ENCODE data around the gene SEC31A. TPM values are rescaled to one million over a fixed set of nuclear protein-coding genes. Genes with fewer than 3 reads are reported as not detected.

Gene SEC31A
- total RNA-seq, 1 donor from 2014 or later: 308 TPM

DNA sequence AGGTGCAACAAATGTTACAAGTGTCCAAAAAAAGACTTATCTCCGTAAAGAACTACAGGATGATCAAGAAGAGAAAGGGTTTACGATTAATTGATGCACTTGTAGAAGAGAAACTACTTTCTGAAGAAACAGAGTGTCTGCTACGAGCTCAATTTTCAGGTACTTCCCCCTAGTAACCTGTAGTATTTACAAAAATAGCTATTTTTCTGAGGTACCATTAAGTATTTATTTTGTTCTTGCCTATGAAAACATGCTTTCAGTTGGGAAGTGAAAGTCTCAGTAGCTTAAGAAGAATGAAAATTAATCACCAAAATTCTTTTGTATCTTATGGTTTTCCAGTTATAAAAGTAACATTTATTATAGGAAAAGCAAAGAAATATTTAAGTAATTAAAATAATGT lies 15.5 kb upstream of the SEC31A start:
- Mint-ChIP-seq H3K9me3 (no peaks in the 10 kb centered on the region), H3K36me3 (peaks cover 8% of the 10 kb centered on the region), H3K4me3 (no peak overlapping the region), H3K27ac (no peak overlapping the region), H3K4me1 (peaks cover 4% of the 10 kb centered on the region), H3K27me3 (ENCODE audit: low read depth) (no peaks in the 10 kb centered on the region)
- TF ChIP-seq, protein P1, sequence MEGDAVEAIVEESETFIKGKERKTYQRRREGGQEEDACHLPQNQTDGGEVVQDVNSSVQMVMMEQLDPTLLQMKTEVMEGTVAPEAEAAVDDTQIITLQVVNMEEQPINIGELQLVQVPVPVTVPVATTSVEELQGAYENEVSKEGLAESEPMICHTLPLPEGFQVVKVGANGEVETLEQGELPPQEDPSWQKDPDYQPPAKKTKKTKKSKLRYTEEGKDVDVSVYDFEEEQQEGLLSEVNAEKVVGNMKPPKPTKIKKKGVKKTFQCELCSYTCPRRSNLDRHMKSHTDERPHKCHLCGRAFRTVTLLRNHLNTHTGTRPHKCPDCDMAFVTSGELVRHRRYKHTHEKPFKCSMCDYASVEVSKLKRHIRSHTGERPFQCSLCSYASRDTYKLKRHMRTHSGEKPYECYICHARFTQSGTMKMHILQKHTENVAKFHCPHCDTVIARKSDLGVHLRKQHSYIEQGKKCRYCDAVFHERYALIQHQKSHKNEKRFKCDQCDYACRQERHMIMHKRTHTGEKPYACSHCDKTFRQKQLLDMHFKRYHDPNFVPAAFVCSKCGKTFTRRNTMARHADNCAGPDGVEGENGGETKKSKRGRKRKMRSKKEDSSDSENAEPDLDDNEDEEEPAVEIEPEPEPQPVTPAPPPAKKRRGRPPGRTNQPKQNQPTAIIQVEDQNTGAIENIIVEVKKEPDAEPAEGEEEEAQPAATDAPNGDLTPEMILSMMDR (IDR thresholded peaks at IDR 0.05; ENCODE audit: unreplicated experiment): no peak
- DNase-seq (ENCODE audit: low spot score in 2 of 2, unreplicated experiment in 2 of 2): no peak

DNA sequence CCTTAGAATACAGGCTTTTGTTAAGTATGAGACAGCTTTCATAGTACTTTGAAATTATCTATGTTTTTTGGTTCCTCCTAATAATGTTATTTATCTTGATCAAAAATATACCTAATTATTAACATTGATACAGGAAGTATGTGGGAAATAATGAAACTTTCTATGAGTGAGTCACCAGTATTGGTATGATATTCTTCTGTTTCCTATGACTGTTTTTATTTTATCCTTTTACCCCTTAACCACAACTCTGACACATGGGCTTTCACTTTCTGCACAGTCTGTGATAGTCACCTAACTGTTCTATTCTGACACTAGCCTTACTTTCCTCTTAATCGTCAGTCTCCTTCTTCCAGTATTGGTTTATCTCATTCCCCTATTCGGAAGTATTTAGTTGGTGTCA lies 14.3 kb upstream of the SEC31A start:
- Mint-ChIP-seq H3K4me3 (no peak overlapping the region), H3K4me1 (peaks cover 4% of the 10 kb centered on the region)

DNA sequence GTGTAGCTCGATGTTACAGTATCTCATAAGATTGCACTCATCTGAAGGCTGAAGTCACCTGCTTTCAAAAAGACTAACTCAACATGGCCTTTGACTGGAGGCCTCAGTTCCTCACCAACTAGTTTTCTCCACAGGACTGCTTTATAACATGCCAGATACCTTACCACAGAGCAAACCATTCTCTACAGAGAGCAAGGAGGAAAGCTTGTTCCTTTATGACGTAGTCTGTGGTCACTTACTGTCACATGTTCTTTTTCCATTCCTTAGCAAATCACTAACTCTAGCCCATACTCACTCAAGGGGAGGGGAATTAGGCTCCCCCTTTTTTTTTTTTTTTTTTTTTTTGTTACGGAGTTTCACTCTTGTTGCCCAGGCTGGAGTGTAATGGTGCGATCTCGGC lies 12.8 kb upstream of the SEC31A start:
- TF ChIP-seq, protein P1 (IDR thresholded peaks at IDR 0.05; ENCODE audit: unreplicated experiment): no peak
- Mint-ChIP-seq H3K4me1 (peaks cover 4% of the 10 kb centered on the region), H3K27ac (no peak overlapping the region), H3K27me3 (ENCODE audit: low read depth) (no peaks in the 10 kb centered on the region), H3K9me3 (no peaks in the 10 kb centered on the region), H3K36me3 (no peaks in the 10 kb centered on the region), H3K4me3 (no peak overlapping the region)
- DNase-seq (ENCODE audit: low spot score in 2 of 2, unreplicated experiment in 2 of 2): no peak

More for the DNA sequence above, 14.3 kb upstream of the SEC31A start:
- Mint-ChIP-seq H3K9me3 (no peaks in the 10 kb centered on the region), H3K27me3 (ENCODE audit: low read depth) (no peaks in the 10 kb centered on the region), H3K27ac (no peak overlapping the region), H3K36me3 (peaks cover 2% of the 10 kb centered on the region)
- DNase-seq (ENCODE audit: low spot score in 2 of 2, unreplicated experiment in 2 of 2): no peak
- TF ChIP-seq, protein P1 (IDR thresholded peaks at IDR 0.05; ENCODE audit: unreplicated experiment): no peak

DNA sequence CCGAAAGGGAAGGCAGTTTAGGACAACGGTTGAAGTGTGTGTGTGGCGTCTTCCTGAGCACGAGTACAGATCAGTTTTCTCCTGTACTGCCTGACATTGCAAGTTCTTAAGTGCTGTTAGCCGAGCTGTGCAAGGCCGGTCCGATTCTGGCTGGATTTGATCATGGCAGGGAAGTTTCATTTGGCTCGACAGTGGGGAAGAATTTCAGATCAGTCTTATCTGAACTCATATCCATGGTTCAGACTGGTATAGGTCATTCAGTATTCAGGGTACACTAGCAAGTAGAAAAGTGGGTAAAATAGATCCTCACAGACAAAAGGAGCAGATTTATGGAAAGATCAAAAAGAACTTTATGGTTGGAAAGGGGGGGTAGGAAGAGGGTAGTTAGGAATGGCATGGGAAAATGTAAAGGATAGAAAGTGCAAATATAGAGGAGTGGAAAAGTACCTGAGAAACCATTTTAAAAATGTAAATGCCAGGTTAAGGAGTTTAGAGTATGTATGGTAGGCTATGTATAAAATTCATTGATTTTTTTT lies 10.3 kb upstream of the SEC31A start:
- Mint-ChIP-seq H3K27me3 (ENCODE audit: low read depth) (no peaks in the 10 kb centered on the region), H3K4me1 (peaks cover 12% of the 10 kb centered on the region), H3K27ac (no peak overlapping the region), H3K9me3 (no peaks in the 10 kb centered on the region), H3K36me3 (peaks cover 5% of the 10 kb centered on the region), H3K4me3 (no peak overlapping the region)
- TF ChIP-seq, protein P1 (IDR thresholded peaks at IDR 0.05; ENCODE audit: unreplicated experiment): no peak
- DNase-seq (ENCODE audit: low spot score in 2 of 2, unreplicated experiment in 2 of 2): no peak

DNA sequence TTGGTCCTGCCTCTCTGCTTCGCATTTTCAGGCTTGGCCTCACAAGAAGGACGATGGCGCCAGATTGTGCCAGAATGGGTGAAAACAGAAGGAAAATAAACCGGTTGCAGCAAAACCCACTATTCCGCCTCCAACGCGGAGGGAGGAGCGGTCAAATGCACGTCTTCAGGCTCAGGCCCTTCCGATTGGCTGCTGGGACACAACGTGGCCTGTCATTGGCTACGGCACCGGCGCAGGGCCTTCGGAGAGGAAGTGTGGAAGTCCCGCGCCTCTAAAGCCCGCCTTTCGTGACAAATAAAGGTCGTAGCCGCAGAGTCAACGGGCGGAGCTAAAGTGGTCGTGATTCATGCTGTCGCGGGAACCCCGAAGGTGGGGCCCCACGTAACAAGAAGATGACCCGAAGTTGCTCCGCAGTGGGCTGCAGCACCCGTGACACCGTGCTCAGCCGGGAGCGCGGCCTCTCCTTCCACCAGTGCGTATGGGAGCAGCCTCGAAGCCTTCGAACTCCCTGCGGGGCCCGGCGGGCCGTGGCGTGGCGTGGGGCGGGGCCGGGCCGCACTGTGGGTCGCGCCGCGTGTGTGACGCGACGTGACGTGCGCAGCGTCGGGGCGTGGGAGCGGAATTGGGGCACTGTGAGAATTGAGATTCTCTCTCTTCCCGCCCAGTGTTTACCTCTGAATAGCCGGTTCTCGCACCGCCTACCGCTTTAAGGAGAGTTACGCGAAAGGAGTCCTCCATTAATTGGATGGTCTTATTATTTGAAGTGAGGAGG lies 9.6 kb upstream of the SEC31A start, which contains the start of gene THAP9:
Gene THAP9 (plus strand): TSS at position 325 of the 772 bp plus-strand sequence. CDS start 68 bp downstream, at position 393.
- no peaks in the 10 kb centered on the region for H3K27me3 Mint-ChIP-seq (ENCODE audit: low read depth)
- no peaks in the 10 kb centered on the region for H3K9me3 Mint-ChIP-seq
- no peak within 1 kb of the TSS for H3K27ac Mint-ChIP-seq
- TF ChIP-seq, protein P1 (IDR thresholded peaks at IDR 0.05; ENCODE audit: unreplicated experiment): no peak
- no peak within 1 kb of the TSS for H3K4me3 Mint-ChIP-seq
- H3K4me1 Mint-ChIP-seq: peaks cover 12% of the 10 kb centered on the region
- peaks cover 7% of the 10 kb centered on the region for H3K36me3 Mint-ChIP-seq
- peak; percentile 87 to 93 for DNase-seq (ENCODE audit: low spot score in 2 of 2, unreplicated experiment in 2 of 2)

Measured in mesothelial cell of epicardium (in vitro differentiated cells).